BLaER1 treated with 17β-estradiol and CSF1 and Interleukin-3, amounts not matched to agents 10 nM and 100 nM (cell line): ENCODE results near the gene JPH3.
"Not testable (repeated sequence)": the region's sequence is repeated elsewhere in the genome, so short reads cannot be mapped to it uniquely, and the experiment has no call there.

Experiments
- H3K27ac ChIP-seq, 11 experiments: shearing (Covaris generic); formaldehyde crosslinking; 2 replicates each; pipeline ENCODE4 v1.8.1; 2022
- H3K27me3 ChIP-seq, 11 experiments: shearing (Covaris generic); formaldehyde crosslinking; 2 replicates each; pipeline ENCODE4 v1.8.1; 2022
- H3K36me3 ChIP-seq, 11 experiments: shearing (Covaris generic); formaldehyde crosslinking; 2 replicates each; pipeline ENCODE4 v1.8.1; 2022
- H3K4me1 ChIP-seq, 10 experiments: shearing (Covaris generic); formaldehyde crosslinking; 2 replicates each; pipeline ENCODE4 v1.8.1; 2022
- H3K4me2 ChIP-seq, 11 experiments: shearing (Covaris generic); formaldehyde crosslinking; 2 replicates each; pipeline ENCODE4 v1.8.1; 2022
- H3K4me3 ChIP-seq, 10 experiments: shearing (Covaris generic); formaldehyde crosslinking; 2 replicates each; pipeline ENCODE4 v1.8.1; 2022
- H3K9ac ChIP-seq, 11 experiments: shearing (Covaris generic); formaldehyde crosslinking; 2 replicates each; pipeline ENCODE4 v1.8.1; 2022
- H3K9me3 ChIP-seq, 11 experiments: shearing (Covaris generic); formaldehyde crosslinking; replicated peaks in 1 of 11; 2 replicates each; pipeline ENCODE4 v1.8.1; 2022
- H4K20me1 ChIP-seq, 11 experiments: shearing (Covaris generic); formaldehyde crosslinking; 2 replicates each; pipeline ENCODE4 v1.8.1; 2022
- Cebpa-rat ChIP-seq, 11 experiments: shearing (Covaris generic); IDR thresholded peaks; 2 replicates each; pipeline ENCODE4 v1.8.1; 2022

Gene JPH3

DNA sequence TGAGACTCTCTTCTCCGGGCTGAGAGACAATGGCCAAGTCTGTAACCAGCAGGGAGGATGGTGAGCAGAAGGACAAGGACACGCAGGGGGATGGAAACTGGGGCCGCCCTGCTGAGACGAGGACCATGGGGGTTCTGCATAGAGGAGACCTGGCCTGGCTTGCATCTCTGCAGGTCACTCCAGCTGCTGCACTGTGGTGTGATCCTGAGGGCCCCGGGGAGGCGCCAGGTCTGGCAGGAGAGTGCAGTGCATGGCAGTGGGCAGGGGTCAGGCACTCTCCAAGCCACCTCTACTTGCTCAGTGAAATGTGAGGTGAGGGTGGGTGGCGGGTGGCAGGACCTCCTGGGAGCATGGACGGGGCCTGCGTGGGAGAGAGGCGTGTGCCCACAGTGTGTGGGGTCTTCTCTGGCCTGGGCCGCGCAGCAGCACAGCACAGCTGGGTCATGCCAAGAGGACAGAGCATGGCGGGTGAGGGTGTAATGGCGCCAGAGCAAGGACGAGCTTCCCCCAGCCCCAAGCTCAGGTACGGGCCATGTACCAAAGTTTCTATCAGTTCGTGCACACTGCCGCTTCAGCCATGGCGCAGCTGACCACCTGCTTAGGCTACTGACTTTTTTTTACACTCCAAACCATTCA, 120.4 kb downstream of the JPH3 start:
- peak overlapping the region in 1 of 10 experiments; percentile 14; a peak in 2 of 20 replicates for H3K4me3 ChIP-seq
- peaks cover 0 to 22% (median 17%) of the 10 kb centered on the region in 11 experiments; a peak in 13 of 22 replicates for H3K9me3 ChIP-seq
- H3K4me1 ChIP-seq, result peaks cover 45 to 83% (median 77%) of the 10 kb centered on the region in 10 experiments
- H3K27me3 ChIP-seq, result no peaks in the 10 kb centered on the region
- peak overlapping the region; percentile 57 to 91 (median 86) for H3K4me2 ChIP-seq
- peaks cover 20 to 51% (median 43%) of the 10 kb centered on the region in 11 experiments; a peak in 21 of 22 replicates for H3K36me3 ChIP-seq
- H3K9ac ChIP-seq, result peak overlapping the region in 8 of 11 experiments; percentile 1 to 72 (median 56); a peak in 12 of 22 replicates
- H4K20me1 ChIP-seq, result peaks cover 0 to 47% (median 23%) of the 10 kb centered on the region in 11 experiments; a peak in 18 of 22 replicates
- peak overlapping the region in 8 of 11 experiments; percentile 38 to 90 (median 76); a peak in 16 of 22 replicates for H3K27ac ChIP-seq
- no peak for TF ChIP-seq Cebpa-rat (IDR thresholded peaks at IDR 0.05)

DNA sequence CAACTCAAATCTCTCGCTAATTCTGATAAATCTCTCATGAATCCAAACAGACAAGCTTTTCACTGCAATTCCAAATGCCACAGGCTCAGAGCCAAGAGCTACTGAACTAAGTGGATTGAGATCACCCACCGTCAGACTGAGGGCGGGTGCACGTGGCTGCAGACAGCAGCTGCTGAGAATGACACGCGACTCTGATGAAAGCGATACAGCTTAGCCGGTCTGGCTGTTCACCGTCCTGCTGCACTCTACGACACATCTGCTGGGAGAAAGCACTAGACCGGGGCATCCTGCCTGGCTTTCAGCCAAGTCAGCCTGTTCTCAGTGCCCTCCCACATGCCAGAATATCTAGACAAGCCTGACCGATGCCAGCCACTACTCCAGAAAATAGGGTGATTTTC, 120.9 kb downstream of the JPH3 start:
- no peak; a peak in 1 of 22 replicates for TF ChIP-seq Cebpa-rat (IDR thresholded peaks at IDR 0.05)
- Histone ChIP-seq H4K20me1 (peaks cover 0 to 47% (median 23%) of the 10 kb centered on the region in 11 experiments; a peak in 18 of 22 replicates), H3K36me3 (peaks cover 17 to 51% (median 40%) of the 10 kb centered on the region in 11 experiments; a peak in 21 of 22 replicates), H3K4me2 (peak overlapping the region; percentile 57 to 91 (median 86)), H3K4me3 (no peak overlapping the region), H3K4me1 (peaks cover 51 to 85% (median 79%) of the 10 kb centered on the region in 10 experiments), H3K9me3 (peaks cover 0 to 20% (median 17%) of the 10 kb centered on the region in 11 experiments; a peak in 13 of 22 replicates), H3K27me3 (no peaks in the 10 kb centered on the region), H3K27ac (peak overlapping the region in 9 of 11 experiments; percentile 40 to 90 (median 75); a peak in 17 of 22 replicates), H3K9ac (peak overlapping the region in 8 of 11 experiments; percentile 1 to 75 (median 60); a peak in 13 of 22 replicates)

DNA sequence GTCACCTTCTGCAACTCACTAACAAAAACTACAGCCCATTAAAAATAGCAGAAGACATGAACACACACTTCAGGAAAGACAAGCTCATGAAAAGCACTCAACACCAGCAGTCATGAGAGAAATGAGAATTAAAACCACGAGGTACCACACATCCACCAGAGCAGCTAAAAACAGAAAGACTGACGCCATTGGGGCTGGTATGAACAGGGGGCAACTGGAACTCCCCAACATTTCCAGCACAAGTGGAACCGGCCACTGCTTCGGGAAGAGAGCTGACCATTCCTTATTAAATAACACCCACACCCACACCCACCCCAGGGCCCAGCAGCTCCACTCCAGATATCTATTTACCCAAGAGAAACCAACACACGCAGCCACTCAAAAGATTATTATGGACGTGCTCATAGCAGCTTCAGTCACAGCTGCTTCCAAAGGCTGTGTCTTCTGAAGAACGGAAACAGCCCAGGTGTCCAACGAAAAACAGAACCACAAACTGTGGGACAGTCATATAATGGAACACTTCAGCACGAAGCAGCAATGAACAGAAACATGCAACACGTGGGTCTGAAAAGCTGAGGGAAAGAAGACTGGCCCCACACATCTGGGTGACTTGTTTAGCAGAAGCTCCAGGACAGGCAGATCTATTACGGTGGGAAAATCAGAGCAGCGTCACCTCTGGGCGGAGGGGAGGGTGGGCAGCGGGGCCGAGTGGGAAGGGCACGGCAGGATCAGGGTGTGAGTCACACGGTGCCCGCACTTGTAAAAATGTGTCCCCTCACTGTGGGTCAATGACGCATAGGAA, 122.4 kb downstream of the JPH3 start:
- Histone ChIP-seq H3K4me2 (peak overlapping the region; percentile 66 to 89 (median 81)), H3K36me3 (peaks cover 23 to 53% (median 40%) of the 10 kb centered on the region in 11 experiments), H3K4me1 (peaks cover 55 to 89% (median 85%) of the 10 kb centered on the region in 10 experiments), H3K9me3 (peaks cover 0 to 8% (median 5%) of the 10 kb centered on the region in 11 experiments; a peak in 11 of 22 replicates), H4K20me1 (peaks cover 0 to 49% (median 23%) of the 10 kb centered on the region in 11 experiments; a peak in 18 of 22 replicates), H3K4me3 (peak overlapping the region in 1 of 10 experiments; percentile 23; a peak in 2 of 20 replicates), H3K27ac (peak overlapping the region in 9 of 11 experiments; percentile 61 to 90 (median 75); a peak in 19 of 22 replicates), H3K27me3 (no peaks in the 10 kb centered on the region), H3K9ac (peak overlapping the region in 9 of 11 experiments; percentile 40 to 75 (median 59); a peak in 14 of 22 replicates)
- TF ChIP-seq Cebpa-rat (IDR thresholded peaks at IDR 0.05), result no peak

DNA sequence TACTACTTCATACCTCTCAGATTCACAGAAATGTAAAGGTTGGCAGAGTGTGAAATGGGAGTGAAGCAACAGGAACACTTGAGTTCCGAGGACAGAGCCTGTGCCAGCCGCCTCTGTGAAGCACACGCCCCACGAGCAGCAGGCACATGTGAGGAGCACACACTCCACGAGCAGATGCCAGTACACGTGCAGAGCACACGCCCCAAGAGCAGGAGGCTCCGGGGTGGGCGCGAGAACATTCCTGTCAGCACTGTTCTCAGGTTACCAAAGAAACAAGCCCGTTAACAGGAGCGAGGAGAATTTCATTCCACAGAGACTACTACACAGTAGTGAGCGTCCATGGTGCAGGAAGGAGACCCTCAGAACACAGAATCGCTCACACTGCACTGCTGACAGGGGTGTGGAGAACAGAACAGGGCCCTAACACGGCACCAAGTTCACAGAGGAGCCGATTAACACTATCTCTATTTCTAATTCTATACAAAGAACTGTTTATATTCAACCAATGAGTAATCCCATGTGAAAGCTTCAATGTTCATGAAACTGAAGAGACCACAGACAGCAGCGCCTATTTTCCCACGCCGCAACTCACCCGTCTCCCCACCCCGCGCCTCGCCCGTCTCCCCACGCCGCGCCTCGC, 123.4 kb downstream of the JPH3 start:
- H3K36me3 ChIP-seq, result peaks cover 28 to 53% (median 39%) of the 10 kb centered on the region in 11 experiments

DNA sequence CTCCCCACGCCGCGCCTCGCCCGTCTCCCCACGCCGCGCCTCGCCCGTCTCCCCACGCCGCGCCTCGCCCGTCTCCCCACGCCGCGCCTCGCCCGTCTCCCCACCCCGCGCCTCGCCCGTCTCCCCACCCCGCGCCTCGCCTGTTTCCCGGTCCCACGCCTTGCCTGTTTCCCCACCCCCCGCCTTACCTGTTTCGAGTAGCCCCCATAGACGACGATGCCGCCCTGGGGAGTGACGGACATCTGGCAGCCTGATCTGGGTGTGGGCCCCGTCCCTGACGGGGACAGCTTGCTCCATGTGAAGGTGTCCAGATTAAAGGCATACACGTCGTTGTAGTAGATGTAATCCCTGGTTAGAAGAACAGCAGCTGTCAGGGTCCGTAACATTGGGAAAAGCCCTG, 124.3 kb downstream of the JPH3 start:
- H3K36me3 ChIP-seq, result peaks cover 32 to 56% (median 43%) of the 10 kb centered on the region in 11 experiments
- H3K4me1 ChIP-seq, result peaks cover 55 to 70% (median 67%) of the 10 kb centered on the region in 10 experiments
- H3K27ac ChIP-seq, result peak overlapping the region in 5 of 11 experiments; percentile 43 to 79 (median 70); a peak in 8 of 22 replicates
- not testable (repeated sequence) for H3K27me3 ChIP-seq, H3K4me3 ChIP-seq, H3K9me3 ChIP-seq
- H3K4me2 ChIP-seq, result peak overlapping the region in 10 of 11 experiments; percentile 49 to 83 (median 70); a peak in 17 of 22 replicates
- peaks cover 0 to 36% (median 21%) of the 10 kb centered on the region in 11 experiments; a peak in 17 of 22 replicates for H4K20me1 ChIP-seq
- H3K9ac ChIP-seq, result peak overlapping the region in 4 of 11 experiments; percentile 49 to 64 (median 56); a peak in 4 of 22 replicates

More for the DNA sequence above, 123.4 kb downstream of the JPH3 start:
- Histone ChIP-seq H3K27me3 (no peaks in the 10 kb centered on the region), H3K4me1 (peaks cover 55 to 79% (median 76%) of the 10 kb centered on the region in 10 experiments), H3K9me3 (no peaks in the 10 kb centered on the region), H3K4me2 (peak overlapping the region; percentile 66 to 89 (median 81)), H3K9ac (peak overlapping the region in 10 of 11 experiments; percentile 15 to 75 (median 54); a peak in 15 of 22 replicates), H3K27ac (peak overlapping the region in 10 of 11 experiments; percentile 38 to 90 (median 75); a peak in 20 of 22 replicates), H4K20me1 (peaks cover 0 to 44% (median 22%) of the 10 kb centered on the region in 11 experiments; a peak in 18 of 22 replicates), H3K4me3 (no peak overlapping the region)
- TF ChIP-seq Cebpa-rat (IDR thresholded peaks at IDR 0.05), result no peak

DNA sequence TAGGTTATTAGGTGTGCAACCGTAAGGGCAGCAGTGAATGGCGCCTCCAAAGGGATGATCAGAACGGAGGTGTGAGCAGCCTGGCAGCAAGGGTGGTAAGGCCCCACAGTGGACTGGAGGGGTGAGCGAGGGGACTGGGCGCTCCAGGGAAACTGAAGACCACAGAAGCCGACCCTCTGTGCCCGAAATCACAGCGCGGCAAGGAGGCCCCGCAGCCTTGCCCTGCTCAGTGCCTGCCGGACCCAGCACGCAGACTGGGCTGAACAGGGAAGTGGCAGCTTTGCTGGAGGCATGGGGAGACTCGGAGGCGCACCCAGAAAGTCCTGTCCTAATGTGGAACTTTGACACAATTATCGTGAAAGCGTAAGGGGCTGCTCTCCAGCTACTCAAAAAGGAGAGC, 125.0 kb downstream of the JPH3 start:
- H3K9ac ChIP-seq, result peak overlapping the region in 9 of 11 experiments; percentile 14 to 64 (median 50); a peak in 15 of 22 replicates
- H3K27me3 ChIP-seq, result no peaks in the 10 kb centered on the region
- H4K20me1 ChIP-seq, result peaks cover 0 to 29% (median 22%) of the 10 kb centered on the region in 11 experiments; a peak in 17 of 22 replicates
- H3K4me1 ChIP-seq, result peaks cover 55 to 62% (median 59%) of the 10 kb centered on the region in 10 experiments
- H3K27ac ChIP-seq, result peak overlapping the region in 10 of 11 experiments; percentile 22 to 79 (median 63); a peak in 20 of 22 replicates
- peak overlapping the region; percentile 45 to 83 (median 69) for H3K4me2 ChIP-seq
- H3K36me3 ChIP-seq, result peaks cover 34 to 56% (median 43%) of the 10 kb centered on the region in 11 experiments
- TF ChIP-seq Cebpa-rat (IDR thresholded peaks at IDR 0.05), result no peak
- H3K4me3 ChIP-seq, result no peak overlapping the region
- no peaks in the 10 kb centered on the region for H3K9me3 ChIP-seq

DNA sequence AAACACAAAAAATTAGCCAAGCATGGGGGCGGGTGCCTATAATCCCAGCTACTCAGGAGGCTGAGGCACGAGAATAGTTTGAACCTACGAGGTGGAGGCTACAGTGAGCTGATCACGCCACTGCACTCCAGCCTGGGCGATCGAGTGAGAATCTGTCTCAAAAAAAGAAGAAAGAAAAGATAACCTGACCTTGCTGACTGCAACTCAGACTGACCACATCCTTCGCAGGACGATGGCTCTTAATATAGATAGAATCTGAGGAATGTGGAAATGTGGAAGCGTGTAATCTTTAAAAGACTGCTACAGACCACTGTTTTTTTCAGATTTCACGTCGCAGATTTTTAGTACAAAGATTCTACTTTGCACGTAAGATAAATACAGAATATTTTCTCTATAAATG, 125.7 kb downstream of the JPH3 start:
- H3K27ac ChIP-seq, result peak overlapping the region in 10 of 11 experiments; percentile 22 to 79 (median 63); a peak in 20 of 22 replicates
- H4K20me1 ChIP-seq, result peaks cover 2 to 25% (median 15%) of the 10 kb centered on the region in 11 experiments; a peak in 19 of 22 replicates
- H3K27me3 ChIP-seq, result no peaks in the 10 kb centered on the region
- H3K4me3 ChIP-seq, result no peak overlapping the region
- H3K4me1 ChIP-seq, result peaks cover 49 to 56% (median 53%) of the 10 kb centered on the region in 10 experiments
- no peaks in the 10 kb centered on the region for H3K9me3 ChIP-seq
- H3K9ac ChIP-seq, result peak overlapping the region in 9 of 11 experiments; percentile 14 to 64 (median 50); a peak in 15 of 22 replicates
- H3K36me3 ChIP-seq, result peaks cover 29 to 56% (median 41%) of the 10 kb centered on the region in 11 experiments
- H3K4me2 ChIP-seq, result peak overlapping the region; percentile 45 to 83 (median 69)
- no peak for TF ChIP-seq Cebpa-rat (IDR thresholded peaks at IDR 0.05)
